Left ventricle myocardium inferior (tissue), 1 donor: ENCODE results near the gene ARHGAP25. TPM values are rescaled to one million over a fixed set of nuclear protein-coding genes. Genes with fewer than 3 reads are reported as not detected.

ENCODE experiments used
- DNase-seq: peaks from one replicate; pipeline ENCODE4 v3.0.0-alpha.2; 2020
- H3K27ac ChIP-seq: fragments of 200-600 bp; replicated peaks from 2 replicates; pipeline ENCODE4 v1.8.0; 2021
- H3K27me3 ChIP-seq: fragments of 200-600 bp; 2 replicates; pipeline ENCODE4 v1.8.0; 2021; ENCODE audit warnings: low read depth
- H3K36me3 ChIP-seq: fragments of 200-600 bp; 2 replicates; pipeline ENCODE4 v1.8.0; 2021
- H3K4me1 ChIP-seq: fragments of 200-600 bp; 2 replicates; pipeline ENCODE4 v1.8.0; 2021
- H3K4me3 ChIP-seq: fragments of 200-600 bp; 2 replicates; pipeline ENCODE4 v1.8.0; 2021; ENCODE audit warnings: mild to moderate bottlenecking, moderate library complexity
- H3K9me3 ChIP-seq: fragments of 200-600 bp; replicated peaks from 2 replicates; pipeline ENCODE4 v1.8.0; 2021
- CTCF ChIP-seq: fragments of 200-600 bp; IDR thresholded peaks from 2 replicates; pipeline ENCODE4 v1.8.0; 2021; ENCODE audit warnings: antibody characterized with exemption, mild to moderate bottlenecking, borderline replicate concordance
- intact Hi-C: fragments of 100-400 bp; cut with micrococcal nuclease; formaldehyde crosslinking; loops from one replicate; pipeline ENCODE4 v1.11.0; 2022
- total RNA-seq: library from RNA; stranded (reverse); fragmentation: NEBNext Ultra II Directional; extraction: Animal tissue kit (Norgen Biotek cat#: 25700); gene quantifications from one replicate; pipeline ENCODE4 v1.2.1, GENCODE V29; 2021
- donor health status: DM: no; HTN: yes; CAD: no; lungs with severe emphysema.

Gene ARHGAP25
- total RNA-seq, 1 donor from 2014 or later: 5.3 TPM

- peaks cover 14% of the 10 kb centered on the region for H3K27me3 ChIP-seq
- intact Hi-C loops: no loop called here
- TF ChIP-seq CTCF: no peak
Observed at GRCh38 chr2:68723181-68723580, 11.4 kb upstream of the ARHGAP25 start.

GRCh38 chr2:68726100-68726499 lies 8.5 kb upstream of the ARHGAP25 start:
- Histone ChIP-seq H3K27me3 (no peaks in the 10 kb centered on the region), H3K4me1 (no peaks in the 10 kb centered on the region), H3K36me3 (no peaks in the 10 kb centered on the region), H3K9me3 (no peaks in the 10 kb centered on the region), H3K27ac (no peak overlapping the region), H3K4me3 (no peak overlapping the region)
- intact Hi-C loops: no loop called here
- TF ChIP-seq CTCF: no peak
- no peak for DNase-seq

More at GRCh38 chr2:68723181-68723580, 11.4 kb upstream of the ARHGAP25 start:
- Histone ChIP-seq H3K4me1 (no peaks in the 10 kb centered on the region), H3K36me3 (no peaks in the 10 kb centered on the region), H3K9me3 (no peaks in the 10 kb centered on the region), H3K27ac (no peak overlapping the region), H3K4me3 (no peak overlapping the region)
- DNase-seq: no peak

GRCh38 chr2:68726608-68727367 lies 7.8 kb upstream of the ARHGAP25 start:
- Histone ChIP-seq H3K27ac (no peak overlapping the region), H3K9me3 (no peaks in the 10 kb centered on the region), H3K4me3 (no peak overlapping the region), H3K27me3 (no peaks in the 10 kb centered on the region), H3K4me1 (no peaks in the 10 kb centered on the region), H3K36me3 (no peaks in the 10 kb centered on the region)
- intact Hi-C loops: no loop called here
- DNase-seq: no peak
- TF ChIP-seq CTCF: no peak

GRCh38 chr2:68727683-68728375 lies 6.8 kb upstream of the ARHGAP25 start:
- TF ChIP-seq CTCF: no peak
- Histone ChIP-seq H3K4me3 (no peak overlapping the region), H3K9me3 (no peaks in the 10 kb centered on the region), H3K27ac (no peak overlapping the region), H3K36me3 (no peaks in the 10 kb centered on the region), H3K27me3 (no peaks in the 10 kb centered on the region), H3K4me1 (no peaks in the 10 kb centered on the region)
- DNase-seq: no peak
- intact Hi-C loops: no loop called here

GRCh38 chr2:68730828-68731227 lies 3.8 kb upstream of the ARHGAP25 start:
- H3K9me3 ChIP-seq: no peaks in the 10 kb centered on the region
- H3K27ac ChIP-seq: no peak overlapping the region
- H3K36me3 ChIP-seq: no peaks in the 10 kb centered on the region
- intact Hi-C loops: no loop called here
- no peak overlapping the region for H3K4me3 ChIP-seq
- no peaks in the 10 kb centered on the region for H3K4me1 ChIP-seq
- no peak for DNase-seq
- TF ChIP-seq CTCF: no peak
- H3K27me3 ChIP-seq: no peaks in the 10 kb centered on the region
